Measurements from ENCODE around the gene KCNJ9.

Gene KCNJ9

GRCh38 chr1:160117709-160118183 is 36.4 kb downstream of the KCNJ9 start:
- no peak for TF ChIP-seq CTCF (IDR thresholded peaks at IDR 0.05; ENCODE audit: insufficient read depth, low read depth, low read length, missing control alignments)
- DNase-seq (ENCODE audit: low read depth): peak; percentile 19
- no peak overlapping the region for H3K4me3 ChIP-seq (ENCODE audit: low read length)

GRCh38 chr1:160118928-160119327 is 37.6 kb downstream of the KCNJ9 start:
- no peak for TF ChIP-seq CTCF (IDR thresholded peaks at IDR 0.05; ENCODE audit: insufficient read depth, low read depth, low read length, missing control alignments)
- H3K4me3 ChIP-seq (ENCODE audit: low read length): no peak overlapping the region
- DNase-seq (ENCODE audit: low read depth): no peak

- no peak for DNase-seq (ENCODE audit: low read depth)
- H3K4me3 ChIP-seq (ENCODE audit: low read length): no peak overlapping the region
- no peak for TF ChIP-seq CTCF (IDR thresholded peaks at IDR 0.05; ENCODE audit: insufficient read depth, low read depth, low read length, missing control alignments)
Measured at GRCh38 chr1:160120797-160121196, 39.5 kb downstream of the KCNJ9 start.

- H3K4me3 ChIP-seq (ENCODE audit: low read length): no peak overlapping the region
- no peak for DNase-seq (ENCODE audit: low read depth)
- no peak for TF ChIP-seq CTCF (IDR thresholded peaks at IDR 0.05; ENCODE audit: insufficient read depth, low read depth, low read length, missing control alignments)
Measured at GRCh38 chr1:160121388-160121787, 40.0 kb downstream of the KCNJ9 start.

GRCh38 chr1:160122978-160123495 is 41.7 kb downstream of the KCNJ9 start:
- no peak for DNase-seq (ENCODE audit: low read depth)
- no peak for TF ChIP-seq CTCF (IDR thresholded peaks at IDR 0.05; ENCODE audit: insufficient read depth, low read depth, low read length, missing control alignments)
- H3K4me3 ChIP-seq (ENCODE audit: low read length): no peak overlapping the region

- DNase-seq (ENCODE audit: low read depth): no peak
- TF ChIP-seq CTCF (IDR thresholded peaks at IDR 0.05; ENCODE audit: insufficient read depth, low read depth, low read length, missing control alignments): no peak
- no peak overlapping the region for H3K4me3 ChIP-seq (ENCODE audit: low read length)
Measured at GRCh38 chr1:160123726-160124125, 42.4 kb downstream of the KCNJ9 start.

Measured in epithelial cell of esophagus (primary cell).